HepG2 (cell line): ENCODE measurements around the gene CLIC3. TPM values are rescaled to one million over a fixed set of nuclear protein-coding genes. Genes with fewer than 3 reads are reported as not detected.

Source experiments
- ATAC-seq: fragments of 200-7000 bp; cut with Tn5 transposase; 3 replicates; pipeline ENCODE4 v1.9.1; 2020; ENCODE audit warnings: mild to moderate bottlenecking, moderate library complexity
- BruUV-seq: library from RNA; stranded (reverse); fragments of 400-500 nt; replicated peaks from 2 replicates; lab custom pipeline; 2021; lab: Mats Ljungman, UMichigan
- CTCF ChIA-PET: fragments of 300-600 bp; formaldehyde crosslinking; extraction: SDS; loops from one replicate; lab custom pipeline; 2021; ENCODE audit warnings: low total read pairs, inconsistent platforms, low intra/inter-chr PET ratio; lab: Yijun Ruan, JAX
- POLR2A ChIA-PET: fragments of 350-600 bp; sonication (Branson Sonifier 250); formaldehyde crosslinking; loops from one replicate; lab custom pipeline; 2020; ENCODE audit warnings: antibody characterized with exemption, inconsistent platforms; lab: Yijun Ruan, JAX
- DNase-seq: peaks from one replicate; pipeline ENCODE4 v3.0.0-alpha.2; 2015; ENCODE audit warnings: low spot score
- FAIRE-seq: peaks from 3 replicates; lab custom pipeline; 2011; peaks lifted over from hg19 to GRCh38; lab: Jason Lieb, UNC
- H2AFZ ChIP-seq: one replicate; pipeline ENCODE4 v1.6.1; 2011; ENCODE audit warnings: low read length, inconsistent platforms
- H3K27ac ChIP-seq: fragments of 300-600 bp; 3 replicates; pipeline ENCODE4 v1.8.0; 2011; ENCODE audit warnings: mixed run types, mild to moderate bottlenecking, mixed read lengths, low read length, inconsistent platforms; ENCODE audit not compliant: insufficient read depth; ENCODE audit errors: extremely low read length
- H3K27me3 ChIP-seq, 2 experiments: fragments of 200-600 bp in 1 of 2; 2 replicates in 1 of 2; 3 replicates in 1 of 2; pipeline versions ENCODE4 v1.6.0 to v1.8.0; 2011; ENCODE audit warnings: low read length in 2 of 2, mild to moderate bottlenecking in 2 of 2, moderate library complexity in 2 of 2, inconsistent platforms in 1 of 2; ENCODE audit not compliant: insufficient read depth in 2 of 2, control insufficient read depth in 1 of 2
- H3K36me3 ChIP-seq, 2 experiments: fragments of 200-600 bp in 1 of 2; replicated peaks in 1 of 2; 2 replicates in 1 of 2; 3 replicates in 1 of 2; pipeline versions ENCODE4 v1.5.1 to v1.8.0; 2011; ENCODE audit warnings: low read length in 2 of 2, inconsistent platforms in 1 of 2; ENCODE audit not compliant: insufficient read depth in 2 of 2, control insufficient read depth in 1 of 2
- H3K4me1 ChIP-seq: 2 replicates; pipeline ENCODE4 v1.5.1; 2012; ENCODE audit warnings: low read length, inconsistent platforms; ENCODE audit not compliant: insufficient read depth
- H3K4me2 ChIP-seq: 2 replicates; pipeline ENCODE4 v1.6.0; 2011; ENCODE audit warnings: low read depth, low read length, inconsistent platforms
- H3K4me3 ChIP-seq, 3 experiments: fragments of 200-600 bp in 1 of 3; sonication (generic), shearing (Covaris generic) in 1 of 3; replicated peaks in 1 of 3; 2 replicates each; pipeline ENCODE4 v1.5.1; 2011 to 2016; ENCODE audit warnings: low read length in 3 of 3, inconsistent platforms in 2 of 3, low read depth in 2 of 3, mild to moderate bottlenecking in 2 of 3, control low read depth in 1 of 3, mixed read lengths in 1 of 3; ENCODE audit not compliant: insufficient read depth in 1 of 3
- H3K79me2 ChIP-seq: one replicate; pipeline ENCODE4 v1.6.1; 2011; ENCODE audit warnings: low read length, inconsistent platforms; ENCODE audit not compliant: insufficient read depth
- H3K9ac ChIP-seq: 2 replicates; pipeline ENCODE4 v1.6.0; 2011; ENCODE audit warnings: mild to moderate bottlenecking, low read depth, low read length, inconsistent platforms; ENCODE audit not compliant: insufficient read depth
- H3K9me3 ChIP-seq: 2 replicates; pipeline ENCODE4 v1.5.1; 2012; ENCODE audit warnings: mild to moderate bottlenecking, low read length
- H4K20me1 ChIP-seq: 2 replicates; pipeline ENCODE4 v1.6.0; 2011; ENCODE audit warnings: inconsistent platforms, mild to moderate bottlenecking, low read length, moderate library complexity; ENCODE audit not compliant: insufficient read depth
- CC2D1A ChIP-seq: sonication (generic); formaldehyde crosslinking; IDR thresholded peaks from 2 replicates; pipeline ENCODE4 v1.8.1; 2023; ENCODE audit warnings: mild to moderate bottlenecking, missing genetic modification reagents
- CHD4 ChIP-seq: fragments of 200-600 bp; sonication (generic); IDR thresholded peaks from 2 replicates; pipeline ENCODE4 v1.7.0; 2017; ENCODE audit warnings: mild to moderate bottlenecking, low read length, borderline replicate concordance
- HNF1B ChIP-seq: sonication (generic); formaldehyde crosslinking; IDR thresholded peaks from 2 replicates; pipeline ENCODE4 v1.5.1; 2020; ENCODE audit warnings: mild to moderate bottlenecking, moderate library complexity, missing genetic modification reagents
- KDM2A ChIP-seq: sonication (generic); formaldehyde crosslinking; IDR thresholded peaks from 2 replicates; pipeline ENCODE4 v1.4.0; 2020; ENCODE audit warnings: low read depth, missing genetic modification reagents, borderline replicate concordance
- KDM5B ChIP-seq: sonication (generic); formaldehyde crosslinking; IDR thresholded peaks from 2 replicates; pipeline ENCODE4 v1.4.0; 2020; ENCODE audit warnings: missing genetic modification reagents, mild to moderate bottlenecking, borderline replicate concordance
- KLF11 ChIP-seq: IDR thresholded peaks from 2 replicates; pipeline ENCODE4 v1.6.1; 2016; ENCODE audit warnings: missing compliant biosample characterization
- MAFK ChIP-seq, 2 experiments: IDR thresholded peaks in 1 of 2; conservative IDR thresholded peaks in 1 of 2; 2 replicates each; pipeline ENCODE4 v1.6.1; 2011; ENCODE audit warnings: improper control_type of control experiment in 2 of 2, low read length in 2 of 2
- NBN ChIP-seq: fragments of 450-650 bp; conservative IDR thresholded peaks from 2 replicates; pipeline ENCODE4 v1.6.1; 2017
- PITX1 ChIP-seq: sonication (generic); formaldehyde crosslinking; IDR thresholded peaks from 2 replicates; pipeline ENCODE4 v1.5.1; 2020; ENCODE audit warnings: mild to moderate bottlenecking, missing genetic modification reagents
- RCOR2 ChIP-seq: IDR thresholded peaks from 2 replicates; pipeline ENCODE4 v1.6.1; 2016; ENCODE audit warnings: missing biosample characterization, missing genetic modification reagents
- SIN3A ChIP-seq: IDR thresholded peaks from 2 replicates; pipeline ENCODE4 v1.6.1; 2011; ENCODE audit warnings: low read depth, mild to moderate bottlenecking, control low read depth, low read length, borderline replicate concordance
- SMARCC2 ChIP-seq: fragments of 450-650 bp; IDR thresholded peaks from 2 replicates; pipeline ENCODE4 v1.6.1; 2017; ENCODE audit warnings: antibody characterized with exemption, mild to moderate bottlenecking
- SP4 ChIP-seq: sonication (generic); formaldehyde crosslinking; IDR thresholded peaks from 2 replicates; pipeline ENCODE4 v1.8.1; 2023; ENCODE audit warnings: mild to moderate bottlenecking, missing genetic modification reagents
- TAF1 ChIP-seq: sonication (generic); formaldehyde crosslinking; IDR thresholded peaks from 2 replicates; pipeline ENCODE4 v1.4.0; 2020; ENCODE audit warnings: missing genetic modification reagents
- TBL1XR1 ChIP-seq: fragments of 150-350 bp; IDR thresholded peaks from 2 replicates; pipeline ENCODE4 v1.6.1; 2014; ENCODE audit warnings: borderline replicate concordance, low read length; ENCODE audit not compliant: partially characterized antibody
- ZFP90 ChIP-seq: sonication (generic); formaldehyde crosslinking; IDR thresholded peaks from 2 replicates; pipeline ENCODE4 v1.8.0; 2022; ENCODE audit warnings: missing genetic modification reagents, mild to moderate bottlenecking, inconsistent platforms, borderline replicate concordance
- ZMAT5 ChIP-seq: sonication (generic); formaldehyde crosslinking; IDR thresholded peaks from 2 replicates; pipeline ENCODE4 v1.5.0; 2020; ENCODE audit warnings: mild to moderate bottlenecking, low read depth, missing genetic modification reagents, borderline replicate concordance
- ZNF432 ChIP-seq: sonication (generic); formaldehyde crosslinking; IDR thresholded peaks from 2 replicates; pipeline ENCODE4 v1.5.0; 2020; ENCODE audit warnings: missing genetic modification reagents, mild to moderate bottlenecking, borderline replicate concordance
- ZNF713 ChIP-seq: sonication (generic); formaldehyde crosslinking; IDR thresholded peaks from 2 replicates; pipeline ENCODE4 v1.4.0; 2020; ENCODE audit warnings: mild to moderate bottlenecking, missing genetic modification reagents
- ZNF746 ChIP-seq: sonication (generic); formaldehyde crosslinking; IDR thresholded peaks from 2 replicates; pipeline ENCODE4 v1.8.0; 2022; ENCODE audit warnings: mild to moderate bottlenecking, missing genetic modification reagents
- ZNF776 ChIP-seq: sonication (generic); formaldehyde crosslinking; IDR thresholded peaks from 2 replicates; pipeline ENCODE4 v1.4.0; 2020; ENCODE audit warnings: mild to moderate bottlenecking, missing genetic modification reagents
- ZNF781 ChIP-seq: sonication (generic); formaldehyde crosslinking; IDR thresholded peaks from 2 replicates; pipeline ENCODE4 v1.5.1; 2020; ENCODE audit warnings: borderline replicate concordance, mild to moderate bottlenecking, missing genetic modification reagents; ENCODE audit errors: not compliant biosample characterization
- WGBS: methylation state at CpG from one replicate; pipeline ENCODE4 v1.1.6; 2017; ENCODE audit warnings: low lambda C conversion rate; 5-methylcytosine and 5-hydroxymethylcytosine counted together
- in situ Hi-C: cut with HindIII; loops from 2 replicates; pipeline ENCODE4 v1.10.0; 2017; ENCODE audit warnings: low pct_unique_long_range_greater_than_20kb; ENCODE audit not compliant: extremely low pct_ligation_motif_present
- intact Hi-C: fragments of 100-400 bp; cut with micrococcal nuclease; formaldehyde crosslinking; loops from one replicate; pipeline ENCODE4 v1.10.0; 2022; ENCODE audit not compliant: unreplicated experiment
- polyA plus RNA-seq, 8 experiments: library from polyadenylated mRNA; depleted of rRNA in 3 of 8; stranded (reverse) in 7 of 8; unstranded in 1 of 8; fragments of >200 nt; fragmentation: Illumina TruSeq in 4 of 8; extraction: Trizol in 4 of 8; gene quantifications; 2 replicates each; pipeline versions ENCODE4 v1.2.1 to v1.2.3, GENCODE V29; 2011 to 2016; ENCODE audit warnings: low read depth in 4 of 8, missing spikeins in 1 of 8, mixed read lengths in 1 of 8; ENCODE audit not compliant: insufficient read depth in 1 of 8
- total RNA-seq, 5 experiments: library from RNA; depleted of rRNA; stranded (reverse); fragments of >200 nt; fragmentation: Illumina TruSeq; extraction: Trizol; gene quantifications; 2 replicates each; pipeline ENCODE4 v1.2.3, GENCODE V29; 2016; ENCODE audit warnings: low read depth in 1 of 5

CLIC3 gene
- total and polyA plus RNA-seq, 2 of the 13 experiments (the other 11 are each of a cell fraction or from before 2014, with no cell fraction given): 0.51 to 1.5 TPM

- no peak for TF ChIP-seq SIN3A
- no peak for TF ChIP-seq NBN
- no peak for TF ChIP-seq MAFK (conservative IDR thresholded peaks at IDR 0.05 in 1 of 2, IDR thresholded peaks at IDR 0.05 in 1 of 2; ENCODE audit: low read length in 2 of 2)
Measured at GRCh38 chr9:136960938-136961275, 35.5 kb downstream of the CLIC3 start (continued).

GRCh38 chr9:136960212-136960937, 36.0 kb downstream of the CLIC3 start:
- no peak overlapping the region for H2AFZ ChIP-seq
- CTCF ChIA-PET: no interaction called here
- intact Hi-C loops: no loop called here
- no TSS peak for BruUV-seq
- H3K4me2 ChIP-seq: no peak overlapping the region
- FAIRE-seq: no peak
- 38% methylated on average over 18 of the region's 19 CpGs for WGBS
- POLR2A ChIA-PET: interaction anchor here (0.6 kb wide), 1 partner anchor 15 kb away, joined by 4 read pairs; the partner anchor contains the start of genes C8G and FBXW5
- ATAC-seq: no peak
- H3K4me3 ChIP-seq: no peak overlapping the region
- peaks cover 6% of the 10 kb centered on the region for H3K4me1 ChIP-seq
- no peaks in the 10 kb centered on the region for H3K9me3 ChIP-seq
- H4K20me1 ChIP-seq: no peaks in the 10 kb centered on the region
- H3K27me3 ChIP-seq: peaks cover 15 to 42% of the 10 kb centered on the region in 2 experiments
- H3K9ac ChIP-seq: no peak overlapping the region
- TF ChIP-seq CC2D1A: no peak
- TF ChIP-seq PITX1 (CRISPR knock-in tag): no peak
- no peak for TF ChIP-seq ZMAT5 (CRISPR knock-in tag)
- no peak for TF ChIP-seq CHD4
- no peak for TF ChIP-seq SP4 (CRISPR knock-in tag)
- TF ChIP-seq ZNF776 (CRISPR knock-in tag): no peak
- TF ChIP-seq TBL1XR1: no peak
- TF ChIP-seq SMARCC2: no peak
- TF ChIP-seq ZNF713 (CRISPR knock-in tag): no peak
- no peak for TF ChIP-seq KDM5B
- no peak for TF ChIP-seq ZNF781
- TF ChIP-seq KDM2A (CRISPR knock-in tag): no peak
- TF ChIP-seq HNF1B (CRISPR knock-in tag): no peak
- TF ChIP-seq ZFP90 (CRISPR knock-in tag): no peak
- no peak for TF ChIP-seq ZNF746
- no peak for TF ChIP-seq KLF11 (CRISPR knock-in tag)
- no peak for TF ChIP-seq RCOR2
- no peak for TF ChIP-seq ZNF432 (CRISPR knock-in tag)
- TF ChIP-seq TAF1 (CRISPR knock-in tag): no peak
- TF ChIP-seq, all 625 proteins: peak for 0
- no peaks in the 10 kb centered on the region for H3K79me2 ChIP-seq
- H3K36me3 ChIP-seq: no peaks in the 10 kb centered on the region
- DNase-seq: no peak
- H3K27ac ChIP-seq: no peak overlapping the region
- in situ Hi-C loops: no loop called here
